HG02884 (cell line): ENCODE results near the gene EPO.

ENCODE experiments used
- ATAC-seq: cut with Tn5 transposase; IDR thresholded peaks from one replicate; pipeline ENCODE4 v1.9.1; 2021; ENCODE audit warnings: mild to moderate bottlenecking, moderate library complexity; ENCODE audit not compliant: unreplicated experiment

Gene EPO

GRCh38 chr7:100720279-100720670 is at the start of gene EPO:
Gene EPO, plus strand, starts transcription at chr7:100720468. Its CDS starts 513 bp downstream, at chr7:100720981.
- no peak for ATAC-seq

- no peak for ATAC-seq
Measured at GRCh38 chr7:100671353-100672327, 48.6 kb upstream of the EPO start.

GRCh38 chr7:100673302-100673941 is 46.8 kb upstream of the EPO start, which contains the start of gene GNB2:
Gene GNB2, plus strand, starts transcription at chr7:100673740. Its CDS starts 2,526 bp downstream, at chr7:100676266.
- ATAC-seq, result peak; percentile 58

- ATAC-seq, result no peak
Measured at GRCh38 chr7:100673942-100674410, 46.3 kb upstream of the EPO start.

- no peak for ATAC-seq
Measured at GRCh38 chr7:100674411-100675104, 45.7 kb upstream of the EPO start.

GRCh38 chr7:100675105-100675451 is 45.2 kb upstream of the EPO start:
- ATAC-seq, result no peak

GRCh38 chr7:100675581-100676350 is 44.5 kb upstream of the EPO start:
- ATAC-seq, result no peak

GRCh38 chr7:100676501-100677306 is 43.6 kb upstream of the EPO start:
- ATAC-seq, result no peak

- no peak for ATAC-seq
Measured at GRCh38 chr7:100677308-100678267, 42.7 kb upstream of the EPO start.

- ATAC-seq, result no peak
Measured at GRCh38 chr7:100678291-100678984, 41.8 kb upstream of the EPO start.

GRCh38 chr7:100679129-100679926 is 40.9 kb upstream of the EPO start:
- no peak for ATAC-seq

- no peak for ATAC-seq
Measured at GRCh38 chr7:100679927-100680575, 40.2 kb upstream of the EPO start.

- ATAC-seq, result no peak
Measured at GRCh38 chr7:100680576-100681271, 39.5 kb upstream of the EPO start.

- ATAC-seq, result no peak
Measured at GRCh38 chr7:100681491-100682227, 38.6 kb upstream of the EPO start.

- ATAC-seq, result no peak
Measured at GRCh38 chr7:100682228-100682741, 38.0 kb upstream of the EPO start.
